ENCODE data around the gene ZBTB16. TPM values are rescaled to one million over a fixed set of nuclear protein-coding genes. Genes with fewer than 3 reads are reported as not detected.

ZBTB16 gene
- total and polyA plus RNA-seq, 2 experiments from 2014 or later: 0.29 to 1.4 TPM

DNA sequence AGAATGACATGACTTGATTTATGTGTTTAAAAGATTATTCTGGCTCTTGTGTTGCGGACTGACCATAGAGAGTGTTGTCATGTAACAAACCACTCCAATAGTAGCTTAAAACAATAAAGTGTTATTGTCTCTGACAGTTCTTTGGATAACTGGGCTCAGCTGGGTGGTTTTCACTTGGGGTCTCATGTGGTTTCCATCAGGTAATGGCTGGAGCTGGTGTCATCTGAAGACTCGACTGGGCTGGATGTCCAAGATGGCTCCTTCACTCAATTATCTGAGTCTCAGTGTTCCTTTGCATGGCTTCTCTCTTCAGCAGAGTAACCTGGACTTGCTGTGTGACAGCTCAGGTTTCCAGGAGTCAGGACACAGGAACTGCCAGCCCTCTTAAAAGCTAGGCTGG lies 132.4 kb downstream of the ZBTB16 start:
- H3K9me2 ChIP-seq (ENCODE audit: insufficient read depth): no peaks in the 10 kb centered on the region
- H3K27ac ChIP-seq (ENCODE audit: low read depth): no peak overlapping the region
- no peaks in the 10 kb centered on the region for H3K36me3 ChIP-seq (ENCODE audit: insufficient read depth)
- no peaks in the 10 kb centered on the region for H3K27me3 ChIP-seq (ENCODE audit: insufficient read depth)
- Mint-ChIP-seq H3K27me3 (ENCODE audit: insufficient read depth, low read depth, poor library complexity) (peaks cover 2% of the 10 kb centered on the region), H3K9me3 (peaks cover 25% of the 10 kb centered on the region), H3K4me1 (peaks cover 11% of the 10 kb centered on the region), H3K4me3 (no peak overlapping the region), H3K36me3 (ENCODE audit: low read depth) (no peaks in the 10 kb centered on the region), H3K27ac (no peak overlapping the region)
- H4K20me1 ChIP-seq (replicated peaks; ENCODE audit: insufficient read depth): no peaks in the 10 kb centered on the region; the same call in 1 of the 2 replicates
- no peak overlapping the region for H3K4me2 ChIP-seq
- H3K4me1 ChIP-seq (ENCODE audit: insufficient read depth): no peaks in the 10 kb centered on the region
- ATAC-seq (no peak), DNase-seq (ENCODE audit: low spot score) (no peak)
- TF ChIP-seq POLR2AphosphoS5 (IDR thresholded peaks at IDR 0.05; ENCODE audit: low read depth) (no peak), ZNF331 (CRISPR knock-in tag; IDR thresholded peaks at IDR 0.05; ENCODE audit: low read depth) (peak; percentile 67), STAT1 (IDR thresholded peaks at IDR 0.05; ENCODE audit: unreplicated experiment) (no peak)
- TF ChIP-seq, protein P1, sequence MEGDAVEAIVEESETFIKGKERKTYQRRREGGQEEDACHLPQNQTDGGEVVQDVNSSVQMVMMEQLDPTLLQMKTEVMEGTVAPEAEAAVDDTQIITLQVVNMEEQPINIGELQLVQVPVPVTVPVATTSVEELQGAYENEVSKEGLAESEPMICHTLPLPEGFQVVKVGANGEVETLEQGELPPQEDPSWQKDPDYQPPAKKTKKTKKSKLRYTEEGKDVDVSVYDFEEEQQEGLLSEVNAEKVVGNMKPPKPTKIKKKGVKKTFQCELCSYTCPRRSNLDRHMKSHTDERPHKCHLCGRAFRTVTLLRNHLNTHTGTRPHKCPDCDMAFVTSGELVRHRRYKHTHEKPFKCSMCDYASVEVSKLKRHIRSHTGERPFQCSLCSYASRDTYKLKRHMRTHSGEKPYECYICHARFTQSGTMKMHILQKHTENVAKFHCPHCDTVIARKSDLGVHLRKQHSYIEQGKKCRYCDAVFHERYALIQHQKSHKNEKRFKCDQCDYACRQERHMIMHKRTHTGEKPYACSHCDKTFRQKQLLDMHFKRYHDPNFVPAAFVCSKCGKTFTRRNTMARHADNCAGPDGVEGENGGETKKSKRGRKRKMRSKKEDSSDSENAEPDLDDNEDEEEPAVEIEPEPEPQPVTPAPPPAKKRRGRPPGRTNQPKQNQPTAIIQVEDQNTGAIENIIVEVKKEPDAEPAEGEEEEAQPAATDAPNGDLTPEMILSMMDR (conservative IDR thresholded peaks at IDR 0.05; ENCODE audit: low read depth in 2 of 2): no peak
- TF ChIP-seq, protein P2, sequence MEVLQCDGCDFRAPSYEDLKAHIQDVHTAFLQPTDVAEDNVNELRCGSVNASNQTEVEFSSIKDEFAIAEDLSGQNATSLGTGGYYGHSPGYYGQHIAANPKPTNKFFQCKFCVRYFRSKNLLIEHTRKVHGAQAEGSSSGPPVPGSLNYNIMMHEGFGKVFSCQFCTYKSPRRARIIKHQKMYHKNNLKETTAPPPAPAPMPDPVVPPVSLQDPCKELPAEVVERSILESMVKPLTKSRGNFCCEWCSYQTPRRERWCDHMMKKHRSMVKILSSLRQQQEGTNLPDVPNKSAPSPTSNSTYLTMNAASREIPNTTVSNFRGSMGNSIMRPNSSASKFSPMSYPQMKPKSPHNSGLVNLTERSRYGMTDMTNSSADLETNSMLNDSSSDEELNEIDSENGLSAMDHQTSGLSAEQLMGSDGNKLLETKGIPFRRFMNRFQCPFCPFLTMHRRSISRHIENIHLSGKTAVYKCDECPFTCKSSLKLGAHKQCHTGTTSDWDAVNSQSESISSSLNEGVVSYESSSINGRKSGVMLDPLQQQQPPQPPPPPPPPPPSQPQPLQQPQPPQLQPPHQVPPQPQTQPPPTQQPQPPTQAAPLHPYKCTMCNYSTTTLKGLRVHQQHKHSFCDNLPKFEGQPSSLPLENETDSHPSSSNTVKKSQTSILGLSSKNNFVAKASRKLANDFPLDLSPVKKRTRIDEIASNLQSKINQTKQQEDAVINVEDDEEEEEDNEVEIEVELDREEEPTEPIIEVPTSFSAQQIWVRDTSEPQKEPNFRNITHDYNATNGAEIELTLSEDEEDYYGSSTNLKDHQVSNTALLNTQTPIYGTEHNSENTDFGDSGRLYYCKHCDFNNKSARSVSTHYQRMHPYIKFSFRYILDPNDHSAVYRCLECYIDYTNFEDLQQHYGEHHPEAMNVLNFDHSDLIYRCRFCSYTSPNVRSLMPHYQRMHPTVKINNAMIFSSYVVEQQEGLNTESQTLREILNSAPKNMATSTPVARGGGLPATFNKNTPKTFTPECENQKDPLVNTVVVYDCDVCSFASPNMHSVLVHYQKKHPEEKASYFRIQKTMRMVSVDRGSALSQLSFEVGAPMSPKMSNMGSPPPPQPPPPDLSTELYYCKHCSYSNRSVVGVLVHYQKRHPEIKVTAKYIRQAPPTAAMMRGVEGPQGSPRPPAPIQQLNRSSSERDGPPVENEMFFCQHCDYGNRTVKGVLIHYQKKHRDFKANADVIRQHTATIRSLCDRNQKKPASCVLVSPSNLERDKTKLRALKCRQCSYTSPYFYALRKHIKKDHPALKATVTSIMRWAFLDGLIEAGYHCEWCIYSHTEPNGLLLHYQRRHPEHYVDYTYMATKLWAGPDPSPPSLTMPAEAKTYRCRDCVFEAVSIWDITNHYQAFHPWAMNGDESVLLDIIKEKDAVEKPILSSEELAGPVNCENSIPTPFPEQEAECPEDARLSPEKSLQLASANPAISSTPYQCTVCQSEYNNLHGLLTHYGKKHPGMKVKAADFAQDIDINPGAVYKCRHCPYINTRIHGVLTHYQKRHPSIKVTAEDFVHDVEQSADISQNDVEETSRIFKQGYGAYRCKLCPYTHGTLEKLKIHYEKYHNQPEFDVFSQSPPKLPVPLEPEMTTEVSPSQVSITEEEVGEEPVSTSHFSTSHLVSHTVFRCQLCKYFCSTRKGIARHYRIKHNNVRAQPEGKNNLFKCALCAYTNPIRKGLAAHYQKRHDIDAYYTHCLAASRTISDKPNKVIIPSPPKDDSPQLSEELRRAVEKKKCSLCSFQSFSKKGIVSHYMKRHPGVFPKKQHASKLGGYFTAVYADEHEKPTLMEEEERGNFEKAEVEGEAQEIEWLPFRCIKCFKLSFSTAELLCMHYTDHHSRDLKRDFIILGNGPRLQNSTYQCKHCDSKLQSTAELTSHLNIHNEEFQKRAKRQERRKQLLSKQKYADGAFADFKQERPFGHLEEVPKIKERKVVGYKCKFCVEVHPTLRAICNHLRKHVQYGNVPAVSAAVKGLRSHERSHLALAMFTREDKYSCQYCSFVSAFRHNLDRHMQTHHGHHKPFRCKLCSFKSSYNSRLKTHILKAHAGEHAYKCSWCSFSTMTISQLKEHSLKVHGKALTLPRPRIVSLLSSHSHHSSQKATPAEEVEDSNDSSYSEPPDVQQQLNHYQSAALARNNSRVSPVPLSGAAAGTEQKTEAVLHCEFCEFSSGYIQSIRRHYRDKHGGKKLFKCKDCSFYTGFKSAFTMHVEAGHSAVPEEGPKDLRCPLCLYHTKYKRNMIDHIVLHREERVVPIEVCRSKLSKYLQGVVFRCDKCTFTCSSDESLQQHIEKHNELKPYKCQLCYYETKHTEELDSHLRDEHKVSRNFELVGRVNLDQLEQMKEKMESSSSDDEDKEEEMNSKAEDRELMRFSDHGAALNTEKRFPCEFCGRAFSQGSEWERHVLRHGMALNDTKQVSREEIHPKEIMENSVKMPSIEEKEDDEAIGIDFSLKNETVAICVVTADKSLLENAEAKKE (CRISPR knock-in tag; IDR thresholded peaks at IDR 0.05): no peak
- H3K4me3 ChIP-seq: no peak overlapping the region
- H3F3A ChIP-seq (replicated peaks; ENCODE audit: low read depth): no peaks in the 10 kb centered on the region
- no peaks in the 10 kb centered on the region for H3K79me2 ChIP-seq (replicated peaks; ENCODE audit: insufficient read depth)
- no peak overlapping the region for H2AFZ ChIP-seq

Data from GM23338 (cell line).